NCI-H1436 (cell line): ENCODE measurements around the gene PRICKLE3.
"Not testable (repeated sequence)": the region's sequence is repeated elsewhere in the genome, so short reads cannot be mapped to it uniquely, and the experiment has no call there.

Source experiments
- DNase-seq: peaks from one replicate; lab custom pipeline; 2025; lab: John Stamatoyannopoulos, UW

The PRICKLE3 gene

DNA sequence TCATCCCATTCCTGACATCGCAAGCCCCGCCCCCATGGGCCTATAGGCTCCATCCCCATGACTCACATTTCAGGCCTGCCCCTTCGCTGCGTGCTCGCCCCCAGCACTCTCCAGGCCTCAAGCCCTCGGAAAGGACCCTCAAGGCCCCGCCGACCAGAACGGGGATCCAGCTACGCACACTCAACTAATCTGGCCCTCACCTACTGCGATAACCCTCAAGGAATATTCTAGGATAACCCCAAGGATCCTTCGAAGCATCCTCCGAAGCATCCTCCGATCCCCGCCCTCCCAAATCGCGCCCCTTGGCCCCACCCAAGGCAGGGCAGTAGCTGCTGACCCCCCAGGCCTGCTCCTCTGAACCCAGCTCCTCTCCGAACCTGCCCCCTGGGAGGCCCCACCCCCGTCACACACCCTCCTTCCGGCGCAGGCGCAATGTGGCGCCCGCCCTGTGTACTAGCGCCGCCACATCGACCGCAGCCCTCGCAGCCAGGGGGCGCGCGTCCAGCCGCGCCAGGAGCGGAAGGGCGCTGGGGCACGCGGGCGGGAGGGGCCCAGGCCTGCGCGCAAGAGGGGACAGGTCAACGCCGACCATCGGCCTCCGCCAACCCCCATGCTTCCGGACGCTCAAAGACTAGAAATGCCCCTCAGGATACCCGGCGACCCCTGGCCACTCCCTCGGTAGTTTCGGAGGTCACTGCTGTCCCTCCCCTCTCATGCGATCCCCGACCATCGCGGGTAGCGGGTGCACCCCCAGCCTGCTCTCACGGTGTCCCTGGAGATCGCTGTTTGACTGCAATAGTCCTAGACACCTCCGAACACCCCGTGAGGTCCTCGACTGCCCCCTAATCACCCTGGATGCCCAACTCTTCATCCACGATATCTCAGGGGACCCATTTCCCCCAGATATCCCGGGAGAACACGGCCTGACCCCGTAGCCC lies 30.0 kb downstream of the PRICKLE3 start:
- peak; percentile 78 for DNase-seq

DNA sequence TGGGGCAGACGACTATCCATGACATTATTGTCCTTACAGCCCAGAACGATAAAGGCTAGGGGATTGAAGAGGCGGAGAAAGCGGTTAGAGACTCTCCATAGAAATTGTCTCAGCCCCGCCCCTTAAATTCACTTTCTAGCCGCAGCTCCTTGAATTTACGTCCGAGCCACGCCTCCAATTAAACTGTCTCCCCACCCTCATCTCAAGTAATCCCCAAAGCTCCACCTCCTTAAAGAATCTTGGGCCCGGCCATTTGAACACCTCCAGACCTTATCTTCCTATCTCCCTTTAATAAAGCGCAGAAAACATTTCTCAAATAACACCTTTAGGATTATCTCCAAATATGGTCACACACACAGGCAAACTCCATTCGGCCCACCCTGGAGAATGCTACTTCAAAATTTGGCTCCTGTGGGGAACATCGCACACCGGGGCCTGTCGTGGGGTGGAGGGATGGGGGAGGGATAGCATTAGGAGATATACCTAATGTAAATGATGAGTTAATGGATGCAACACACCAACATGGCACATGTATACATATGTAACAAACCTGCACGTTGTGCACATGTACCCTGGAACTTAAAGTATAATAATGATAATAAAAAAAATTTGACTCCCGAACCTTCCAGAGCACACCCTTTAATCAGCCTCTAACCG lies 30.8 kb downstream of the PRICKLE3 start:
- peak; percentile 56 for DNase-seq

DNA sequence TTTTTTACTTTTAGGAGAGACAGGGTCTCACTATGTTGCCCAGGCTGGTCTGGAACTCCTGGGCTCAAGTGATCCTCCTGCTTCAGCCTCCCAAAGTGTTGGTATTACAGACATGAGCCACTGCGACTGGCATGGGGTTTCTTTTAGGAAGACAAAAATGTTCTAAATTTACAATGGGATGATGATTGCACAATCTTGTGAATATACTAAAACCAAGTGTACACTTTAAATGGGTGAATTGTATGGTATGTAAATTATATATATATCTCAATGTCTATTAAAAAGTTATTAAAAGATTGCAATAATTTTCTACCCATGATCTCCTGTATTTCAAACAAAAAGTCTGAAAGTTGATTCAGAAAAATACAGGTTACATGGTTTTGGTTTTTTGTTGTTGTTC lies 32.7 kb downstream of the PRICKLE3 start:
- DNase-seq, result no peak

DNA sequence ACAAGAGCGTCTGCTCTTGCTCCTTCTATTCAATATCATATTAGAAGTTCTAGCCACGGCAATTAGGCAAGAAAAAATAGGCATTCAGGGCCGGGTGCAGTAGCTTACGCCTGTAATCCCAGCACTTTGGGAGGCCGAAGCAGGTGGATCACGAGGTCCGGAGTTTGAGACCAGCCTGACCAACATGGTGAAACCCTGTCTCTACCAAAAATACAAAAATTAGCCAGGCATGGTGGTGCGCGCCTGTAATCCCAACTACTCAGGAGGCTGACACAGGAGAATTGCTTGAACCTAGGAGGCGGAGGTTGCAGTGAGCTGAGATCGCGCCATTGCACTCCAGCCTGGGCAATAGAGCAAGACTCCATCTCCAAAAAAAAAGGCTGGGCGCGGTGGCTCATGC lies 36.9 kb downstream of the PRICKLE3 start:
- not testable (repeated sequence) for DNase-seq

DNA sequence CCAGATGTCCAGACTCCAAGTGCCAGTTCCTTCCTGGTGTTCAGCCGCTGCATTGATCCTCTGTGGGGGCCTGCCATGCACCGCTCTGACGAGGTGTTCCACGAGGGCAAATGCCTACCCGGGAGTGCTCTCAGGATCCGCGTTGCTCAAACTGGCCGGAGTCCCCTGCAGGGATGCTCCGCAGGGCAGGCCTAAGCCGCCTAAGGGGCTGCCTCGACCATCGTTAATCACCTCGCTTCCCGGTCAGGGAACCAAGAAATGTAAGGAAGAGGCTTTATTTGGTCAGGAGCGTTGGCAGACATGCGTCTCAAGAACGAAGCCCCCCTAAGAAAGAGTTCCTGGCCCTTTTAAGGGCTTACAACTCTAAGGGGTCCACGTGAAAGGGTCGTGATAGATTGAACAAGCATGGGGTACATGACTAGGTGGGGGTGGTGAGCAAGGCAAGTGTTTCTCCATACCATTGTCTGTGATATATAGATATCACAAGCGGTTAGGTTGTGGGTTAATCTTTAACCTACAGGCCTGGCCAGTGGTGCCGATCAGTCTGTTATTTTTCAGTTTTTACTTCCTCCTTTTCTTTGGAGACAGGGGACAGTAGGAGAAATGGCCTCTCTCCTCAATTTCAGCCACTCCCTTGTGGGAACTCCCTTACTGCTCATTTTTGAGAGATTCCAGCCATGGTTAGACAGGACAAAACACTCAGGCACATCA lies 37.6 kb downstream of the PRICKLE3 start:
- not testable (repeated sequence) for DNase-seq

DNA sequence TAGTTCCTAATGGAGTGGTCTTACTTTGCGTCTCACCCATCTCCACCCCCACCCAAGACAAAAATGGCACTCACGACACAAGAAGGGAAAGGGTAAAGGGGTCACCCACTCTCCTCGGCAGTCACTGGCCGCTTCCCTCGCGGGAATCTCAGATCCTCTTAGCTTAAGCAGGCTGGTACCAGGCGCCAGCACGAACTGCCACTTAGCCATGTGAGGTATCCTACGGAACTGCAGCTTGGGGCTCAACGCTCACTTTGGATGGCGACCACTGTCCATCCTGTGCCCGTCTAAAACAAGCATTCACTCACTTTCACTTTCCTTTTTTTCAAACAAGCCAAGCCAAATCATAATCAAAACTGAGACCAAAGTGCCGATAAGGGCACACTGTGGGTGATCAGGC lies 38.2 kb downstream of the PRICKLE3 start:
- DNase-seq, result no peak

DNA sequence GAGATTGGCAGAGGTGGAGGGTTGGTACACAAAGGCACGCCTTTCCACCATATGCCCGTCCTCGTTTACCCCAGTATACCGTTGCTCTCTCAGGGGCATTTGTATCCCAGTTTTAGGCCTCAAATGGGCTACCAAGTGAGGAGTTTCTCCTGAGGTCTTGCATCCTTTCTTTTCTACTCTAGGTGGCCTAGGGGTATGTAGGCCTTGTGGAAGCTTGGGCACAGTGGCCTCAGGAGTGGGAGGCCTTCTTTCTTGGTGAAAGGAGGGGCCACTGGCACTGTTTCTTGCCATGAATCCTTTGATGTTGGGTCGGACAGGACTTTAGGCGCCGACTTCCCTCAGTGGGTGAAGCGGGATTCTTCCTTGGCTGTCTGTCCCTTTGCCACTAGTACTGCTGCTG lies 38.9 kb downstream of the PRICKLE3 start:
- no peak for DNase-seq

DNA sequence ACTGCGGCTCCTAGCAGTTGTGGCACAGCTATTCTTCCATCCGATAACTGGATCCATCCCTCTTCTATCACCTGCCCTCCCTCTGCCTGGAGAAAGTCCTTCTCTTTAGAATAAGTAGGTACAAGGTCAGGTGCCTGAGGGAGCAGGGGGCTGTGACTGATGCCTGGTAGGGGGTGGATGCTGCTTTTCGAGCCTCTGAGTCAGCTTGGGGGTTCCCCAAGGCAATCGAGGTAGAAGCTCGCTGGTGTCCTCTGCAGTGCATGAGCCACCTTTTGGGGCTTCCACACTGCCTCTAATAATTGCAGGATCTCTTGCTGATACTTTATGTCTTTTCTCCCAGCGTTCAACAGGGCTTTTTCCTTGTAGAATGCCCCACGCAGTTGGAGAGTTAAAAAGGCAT lies 43.0 kb downstream of the PRICKLE3 start:
- not testable (repeated sequence) for DNase-seq

DNA sequence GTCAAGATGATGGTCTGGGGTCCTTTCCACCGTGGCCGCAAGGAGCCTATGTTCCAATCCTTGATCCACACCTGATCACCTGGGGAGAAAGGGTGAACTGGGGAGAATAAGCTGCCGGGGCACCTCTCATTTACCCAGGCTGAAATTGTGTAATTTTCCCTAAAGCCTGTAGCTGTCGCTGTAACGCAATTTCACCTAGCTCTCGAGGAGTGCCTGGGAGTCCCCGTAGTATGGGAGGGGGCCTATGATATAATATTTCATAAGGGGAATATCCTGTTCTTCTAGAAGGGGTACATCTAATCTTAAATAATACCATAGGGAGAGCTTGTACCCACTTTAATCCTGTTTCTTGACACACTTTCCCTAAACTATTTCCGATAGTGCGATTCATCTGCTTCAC lies 43.9 kb downstream of the PRICKLE3 start:
- DNase-seq, result not testable (repeated sequence)

DNA sequence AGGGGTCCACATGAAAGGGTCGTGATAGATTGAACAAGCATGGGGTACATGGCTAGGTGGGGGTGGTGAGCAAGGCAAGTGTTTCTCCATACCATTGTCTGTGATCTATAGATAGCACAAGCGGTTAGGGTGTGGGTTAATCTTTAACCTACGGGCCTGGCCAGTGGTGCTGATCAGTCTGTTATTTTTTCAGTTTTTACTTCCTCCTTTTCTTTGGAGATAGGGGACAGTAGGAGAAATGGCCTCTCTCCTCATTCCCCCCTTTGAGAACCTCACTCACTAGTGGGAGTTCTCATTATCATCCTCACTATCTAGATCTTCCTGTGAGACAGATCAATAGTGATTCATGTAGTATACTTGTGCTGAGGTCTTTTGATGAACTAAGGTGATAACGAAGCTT lies 46.5 kb downstream of the PRICKLE3 start:
- DNase-seq, result no peak

DNA sequence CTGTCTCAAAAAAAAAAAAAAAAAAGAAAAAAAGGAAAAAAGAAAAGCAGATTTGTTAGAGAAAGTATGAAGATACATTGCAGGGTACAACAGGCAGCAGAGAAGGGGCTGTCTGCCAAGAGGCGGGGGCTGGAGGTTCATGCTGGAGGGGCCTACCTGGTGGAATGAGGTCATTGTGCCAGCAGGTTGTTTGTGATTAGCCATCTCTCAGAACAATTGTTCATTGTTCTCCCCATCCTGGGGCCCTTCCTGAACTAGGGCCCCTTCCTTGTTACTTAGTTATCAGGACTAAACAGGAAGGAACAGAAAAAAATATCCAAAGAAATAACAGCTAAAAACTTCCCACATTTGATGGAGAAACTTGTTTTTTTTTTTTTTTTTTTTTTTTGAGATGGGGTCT lies 48.7 kb downstream of the PRICKLE3 start:
- no peak for DNase-seq

DNA sequence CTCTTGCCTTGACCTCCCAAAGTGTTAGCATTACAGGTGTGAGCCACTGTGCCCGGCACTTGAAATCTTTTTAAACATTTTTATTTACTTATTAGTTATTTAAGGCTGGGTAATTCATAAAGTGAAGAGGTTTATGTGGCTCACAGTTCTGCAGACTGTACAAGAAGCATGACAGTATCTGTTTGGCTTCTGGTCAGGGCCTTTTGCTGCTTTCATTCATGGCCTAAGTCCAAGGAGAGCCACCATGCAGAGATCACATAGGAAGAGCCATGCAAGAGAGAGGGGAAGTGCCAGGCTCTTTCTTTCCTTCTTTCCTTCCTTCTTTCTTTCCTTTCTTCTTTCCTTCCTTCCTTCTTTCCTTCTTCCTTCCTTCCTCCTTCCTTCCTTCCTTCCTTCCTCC lies 52.4 kb downstream of the PRICKLE3 start:
- DNase-seq, result no peak

DNA sequence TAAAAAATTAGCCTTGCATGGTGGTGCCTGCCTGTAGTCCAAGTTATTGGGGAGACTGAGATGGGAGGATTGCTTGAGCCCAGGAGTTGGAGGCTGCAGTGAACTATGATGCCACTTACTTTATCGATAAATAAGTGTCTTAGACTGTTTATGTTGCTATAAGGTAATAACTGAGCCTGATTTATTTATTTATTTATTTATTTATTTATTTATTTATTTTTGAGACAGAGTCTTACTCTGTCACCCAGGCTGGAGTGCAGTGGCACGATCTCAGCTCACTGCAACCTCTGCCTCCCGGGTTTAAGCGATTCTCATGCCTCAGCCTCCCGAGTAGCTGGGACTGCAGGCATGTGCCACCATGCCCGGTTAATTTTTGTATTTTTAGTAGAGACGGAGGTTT lies 53.9 kb downstream of the PRICKLE3 start:
- not testable (repeated sequence) for DNase-seq

DNA sequence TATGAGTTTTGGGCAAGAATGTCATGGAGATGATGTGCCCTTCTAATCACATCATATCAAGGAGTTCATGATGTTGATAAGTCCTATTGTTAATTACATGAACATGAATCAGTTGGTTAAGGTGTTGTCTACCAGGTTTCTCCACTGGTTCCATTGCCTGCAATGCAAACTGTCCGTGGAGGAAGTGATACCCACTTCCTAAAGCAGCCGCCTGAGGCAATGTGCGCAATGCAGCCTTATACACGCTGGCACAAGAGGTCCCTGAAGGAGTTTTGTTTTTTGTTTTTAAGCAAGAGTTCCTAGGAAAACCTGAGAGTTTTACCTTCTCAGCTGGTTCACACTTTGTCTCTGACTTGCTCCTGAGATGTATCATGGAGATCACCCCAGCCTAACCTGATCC lies 56.7 kb downstream of the PRICKLE3 start:
- DNase-seq, result no peak

DNA sequence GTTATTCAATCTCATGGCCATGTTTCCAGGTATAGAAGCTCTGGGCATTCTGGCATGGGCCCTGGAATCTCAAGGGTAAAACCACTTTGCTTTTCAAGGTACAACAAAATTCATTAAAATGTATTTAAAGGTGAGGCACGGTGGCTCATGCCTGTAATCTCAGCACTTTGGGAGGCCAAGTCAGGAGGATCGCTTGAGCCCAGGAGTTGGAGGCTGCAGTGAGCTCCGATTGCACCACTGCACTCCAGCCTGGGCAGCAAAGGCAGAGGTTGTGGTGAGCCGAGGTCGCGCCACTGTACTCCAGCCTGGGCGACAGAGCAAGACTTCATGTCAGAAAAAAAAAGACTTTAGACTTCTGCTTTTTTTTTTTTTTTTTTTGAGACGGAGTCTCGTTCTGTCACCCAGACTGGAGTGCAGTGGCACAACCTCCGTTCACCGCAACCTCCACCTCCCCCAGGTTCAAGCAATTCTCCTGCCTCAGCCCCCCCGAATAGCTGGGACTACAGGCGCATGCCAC lies 58.4 kb downstream of the PRICKLE3 start:
- not testable (repeated sequence) for DNase-seq
